Adrenal gland (tissue), 12 donors: ENCODE measurements around the gene NEK9. TPM values are rescaled to one million over a fixed set of nuclear protein-coding genes. Genes with fewer than 3 reads are reported as not detected.
A peak's percentile ranks its signal among the peaks of the same experiment; 100 is the strongest.
"Not testable (repeated sequence)": the region's sequence is repeated elsewhere in the genome, so short reads cannot be mapped to it uniquely, and the experiment has no call there.

ENCODE experiments used
- DNase-seq, 7 donors: peaks; one replicate each; pipeline ENCODE4 v3.0.0-alpha.2; 2019 to 2020
- H3K27ac ChIP-seq, 5 donors: fragments of 200-600 bp; sonication (generic) in 4 of 5; 1 replicate in 3 of 5; 2 replicates in 2 of 5; pipeline versions ENCODE4 v1.5.1 to v1.8.0; 2016 to 2020; ENCODE audit warnings: mild to moderate bottlenecking in 1 of 5
- H3K27me3 ChIP-seq: fragments of 200-600 bp; 2 replicates; pipeline ENCODE4 v1.8.0; 2021
- H3K36me3 ChIP-seq, 2 donors: fragments of 200-600 bp; replicated peaks in 1 of 2; 1 replicate in 1 of 2; 2 replicates in 1 of 2; pipeline versions ENCODE4 v1.5.1 to v1.8.0; 2018 to 2022
- H3K4me1 ChIP-seq, 2 donors: fragments of 200-600 bp; replicated peaks in 1 of 2; 1 replicate in 1 of 2; 2 replicates in 1 of 2; pipeline versions ENCODE4 v1.5.1 to v1.8.0; 2018 to 2021
- H3K4me3 ChIP-seq, 4 donors: fragments of 200-600 bp; sonication (generic) in 3 of 4; one replicate each; pipeline ENCODE4 v1.5.1; 2016 to 2018
- H3K9me3 ChIP-seq, 3 donors: fragments of 200-600 bp; sonication (generic) in 1 of 3; replicated peaks in 1 of 3; 1 replicate in 2 of 3; 2 replicates in 1 of 3; pipeline versions ENCODE4 v1.5.1 to v1.8.0; 2016 to 2021
- POLR2A ChIP-seq, 2 donors: fragments of 450-650 bp; IDR thresholded peaks; one replicate each; pipeline ENCODE4 v1.6.1; 2017; ENCODE audit warnings: antibody characterized with exemption in 2 of 2, mild to moderate bottlenecking in 2 of 2, moderate library complexity in 1 of 2
- WGBS, 4 donors: extraction: QIAGEN DNeasy Blood & Tissue Kit in 2 of 4; methylation state at CpG; one replicate each; pipeline versions ENCODE4 v1.1.5 to v1.1.7; 2013 to 2017; 5-methylcytosine and 5-hydroxymethylcytosine counted together
- intact Hi-C, 2 donors: fragments of 100-400 bp; cut with DNase I; formaldehyde crosslinking; loops; one replicate each; pipeline versions ENCODE4 v1.14.1 to v1.15.0; 2022 to 2023
- polyA plus RNA-seq, 3 donors: library from polyadenylated mRNA; stranded (reverse); fragments of 200-250 nt in 2 of 3; fragments of 350-450 nt in 1 of 3; fragmentation: Illumina TruSeq in 1 of 3; extraction: RNeasy Lipid Tissue Mini Kit (QIAGEN cat#74804) in 1 of 3; gene quantifications; one replicate each; pipeline ENCODE4 v1.2.3, GENCODE V29; 2013 to 2014
- total RNA-seq, 9 donors: library from RNA; depleted of rRNA in 4 of 9; stranded (reverse); fragments of >200 nt in 4 of 9; fragments of 120-200 nt in 1 of 9; fragmentation: NEBNext Ultra II Directional in 1 of 9; extraction: Animal tissue kit (Norgen Biotek cat#: 25700) in 1 of 9; gene quantifications; one replicate each; pipeline versions ENCODE4 v1.1.0 to v1.2.4, GENCODE V29; 2013 to 2023
- TF ChIP-seq, protein P1 (sequence below), 6 experiments: fragments of 450-650 bp in 4 of 6; fragments of 200-600 bp in 2 of 6; sonication (generic) in 1 of 6; IDR thresholded peaks; 1 replicate in 5 of 6; 2 replicates in 1 of 6; pipeline versions ENCODE4 v1.5.1 to v1.8.0; 2016 to 2021; ENCODE audit warnings: antibody characterized with exemption in 6 of 6, mild to moderate bottlenecking in 2 of 6, moderate library complexity in 1 of 6
- donor health status: healthy with polysubstance abuse.
- donor health status: Bipolar disorder and iron deficiency.
- donor health status: DM: yes; HTN: yes; CAD: no.
- donor health status: DM: no; HTN: no; CAD: no.
- donor health status: DM: no; HTN: no; CAD: no.
- donor health status: DM: yes; HTN: yes; CAD: no.

Gene NEK9
- total and polyA plus RNA-seq, 12 donors, result 39.2 to 165 (median 75.5) TPM

DNA sequence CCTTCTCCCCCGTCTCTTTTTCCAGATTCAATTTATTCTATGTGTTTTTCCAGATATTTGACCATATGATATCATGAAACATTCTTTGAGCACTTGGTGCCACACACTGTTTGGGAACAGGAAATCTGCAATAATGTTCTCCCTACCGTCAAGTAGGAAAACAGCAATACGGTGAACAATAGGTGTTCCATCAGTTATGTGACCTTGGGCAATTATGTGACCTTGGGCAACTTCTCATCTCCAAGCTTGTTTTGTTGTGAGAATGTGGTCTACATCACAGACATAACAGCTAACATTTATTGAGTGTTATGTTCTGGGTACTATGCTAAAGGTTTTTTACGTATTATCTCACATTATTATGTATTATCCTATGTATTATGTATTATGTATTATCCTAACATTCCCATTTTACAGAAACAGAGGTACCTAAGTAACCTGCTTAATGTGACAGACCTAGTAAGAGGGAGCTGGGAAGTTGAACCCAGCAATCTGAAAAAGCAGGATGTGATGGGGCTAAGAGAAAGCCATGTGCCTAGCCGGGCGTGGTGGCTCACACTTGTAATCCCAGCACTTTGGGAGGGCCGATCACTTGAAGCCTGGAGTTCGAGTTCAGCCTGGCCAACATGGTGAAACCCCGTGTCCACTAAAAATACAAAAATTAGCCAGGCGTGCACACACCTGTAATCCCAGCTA, 1.2 kb upstream of the NEK9 start:
- no peaks in the 10 kb centered on the region for H3K27me3 ChIP-seq
- H3K27ac ChIP-seq, result peak overlapping the region in 4 of 5 donors; percentile 87 to 96 (median 94)
- no peak for TF ChIP-seq POLR2A (IDR thresholded peaks at IDR 0.05)
- TF ChIP-seq, protein P1, sequence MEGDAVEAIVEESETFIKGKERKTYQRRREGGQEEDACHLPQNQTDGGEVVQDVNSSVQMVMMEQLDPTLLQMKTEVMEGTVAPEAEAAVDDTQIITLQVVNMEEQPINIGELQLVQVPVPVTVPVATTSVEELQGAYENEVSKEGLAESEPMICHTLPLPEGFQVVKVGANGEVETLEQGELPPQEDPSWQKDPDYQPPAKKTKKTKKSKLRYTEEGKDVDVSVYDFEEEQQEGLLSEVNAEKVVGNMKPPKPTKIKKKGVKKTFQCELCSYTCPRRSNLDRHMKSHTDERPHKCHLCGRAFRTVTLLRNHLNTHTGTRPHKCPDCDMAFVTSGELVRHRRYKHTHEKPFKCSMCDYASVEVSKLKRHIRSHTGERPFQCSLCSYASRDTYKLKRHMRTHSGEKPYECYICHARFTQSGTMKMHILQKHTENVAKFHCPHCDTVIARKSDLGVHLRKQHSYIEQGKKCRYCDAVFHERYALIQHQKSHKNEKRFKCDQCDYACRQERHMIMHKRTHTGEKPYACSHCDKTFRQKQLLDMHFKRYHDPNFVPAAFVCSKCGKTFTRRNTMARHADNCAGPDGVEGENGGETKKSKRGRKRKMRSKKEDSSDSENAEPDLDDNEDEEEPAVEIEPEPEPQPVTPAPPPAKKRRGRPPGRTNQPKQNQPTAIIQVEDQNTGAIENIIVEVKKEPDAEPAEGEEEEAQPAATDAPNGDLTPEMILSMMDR (IDR thresholded peaks at IDR 0.05), result no peak
- WGBS, 4 donors, result 54 to 70% (median 65%) methylated on average over 10 of the region's 10 CpGs
- H3K9me3 ChIP-seq, result no peaks in the 10 kb centered on the region
- intact Hi-C loops, result no loop called here
- DNase-seq, result no peak
- peaks cover 11 to 43% of the 10 kb centered on the region in 2 donors for H3K4me1 ChIP-seq
- peak overlapping the region in 2 of 4 donors; percentile 61 to 84 for H3K4me3 ChIP-seq
- H3K36me3 ChIP-seq, result no peaks in the 10 kb centered on the region

GRCh38 chr14:75127474-75127820, 599 bp upstream of the NEK9 start:
- 12 to 28% (median 21%) methylated on average over 15 to 16 of the region's 16 CpGs for WGBS, 4 donors
- H3K36me3 ChIP-seq, intact Hi-C loops, H3K27me3 ChIP-seq, H3K9me3 ChIP-seq: not testable (repeated sequence)
- peak overlapping the region; percentile 87 to 96 (median 93) for H3K27ac ChIP-seq
- peak in 2 of 7 donors; percentile 29 to 39 for DNase-seq
- peak overlapping the region; percentile 37 to 84 (median 55) for H3K4me3 ChIP-seq
- H3K4me1 ChIP-seq, result peaks cover 11 to 43% of the 10 kb centered on the region in 2 donors

DNA sequence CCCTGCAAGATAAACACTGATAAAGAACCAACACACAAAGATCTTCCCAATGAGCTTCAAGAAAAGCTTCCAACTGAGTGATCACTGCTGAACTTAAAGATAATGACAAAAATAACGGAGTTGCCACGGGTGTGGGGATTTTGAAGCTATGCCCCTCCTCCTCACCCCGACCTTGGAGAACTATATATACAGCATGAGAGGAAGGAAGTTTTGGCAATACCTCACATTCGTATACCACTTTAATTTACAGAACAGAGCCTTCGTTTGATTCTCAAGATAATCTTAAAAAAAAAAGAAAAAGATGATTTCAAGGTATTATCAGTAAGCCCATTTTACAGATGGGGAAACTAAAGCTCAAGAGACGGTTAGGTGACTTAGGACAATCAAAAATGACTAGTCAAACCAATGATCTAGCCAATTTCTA, 715 bp downstream of the NEK9 start:
- TF ChIP-seq POLR2A (IDR thresholded peaks at IDR 0.05), result no peak
- TF ChIP-seq, protein P1 (IDR thresholded peaks at IDR 0.05), result no peak
- Histone ChIP-seq H3K27ac (peak overlapping the region in 4 of 5 donors; percentile 89 to 96 (median 94)), H3K4me3 (peak overlapping the region in 3 of 4 donors; percentile 37 to 84 (median 61)), H3K4me1 (peaks cover 11 to 43% of the 10 kb centered on the region in 2 donors), H3K36me3 (peaks cover 0 to 7% of the 10 kb centered on the region in 2 donors), H3K9me3 (no peaks in the 10 kb centered on the region), H3K27me3 (no peaks in the 10 kb centered on the region)
- 1 to 6% (median 2%) methylated on average over 6 of the region's 6 CpGs for WGBS, 4 donors
- no peak for DNase-seq
- intact Hi-C loops, result no loop called here

DNA sequence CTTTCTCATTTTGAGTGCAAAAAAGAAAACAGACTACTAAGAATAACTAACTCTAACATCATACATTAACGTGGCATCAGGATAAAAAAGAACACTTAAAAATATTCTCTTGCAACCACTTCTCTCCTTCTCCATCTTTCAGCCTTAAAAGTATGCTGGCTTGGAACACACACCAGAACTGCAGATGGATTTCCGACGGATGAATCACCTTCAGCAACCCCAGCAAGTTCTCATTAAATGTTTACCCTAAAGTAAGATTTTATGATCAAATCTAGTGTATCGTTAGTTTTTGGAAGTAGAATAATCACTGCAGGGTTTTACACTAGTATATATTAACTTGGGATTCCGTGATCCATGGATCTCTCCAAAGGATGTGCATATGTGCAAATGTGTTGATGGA, 1.2 kb downstream of the NEK9 start:
- Histone ChIP-seq H3K4me3 (peak overlapping the region in 1 of 4 donors; percentile 84), H3K27me3 (no peaks in the 10 kb centered on the region), H3K4me1 (peaks cover 11 to 44% of the 10 kb centered on the region in 2 donors), H3K27ac (peak overlapping the region in 2 of 5 donors; percentile 51 to 94), H3K9me3 (no peaks in the 10 kb centered on the region), H3K36me3 (peaks cover 0 to 12% of the 10 kb centered on the region in 2 donors)
- intact Hi-C loops, result no loop called here
- 39 to 67% (median 59%) methylated on average over 5 of the region's 5 CpGs for WGBS, 4 donors
- no peak for DNase-seq
- TF ChIP-seq, protein P1 (IDR thresholded peaks at IDR 0.05), result no peak
- TF ChIP-seq POLR2A (IDR thresholded peaks at IDR 0.05), result no peak

DNA sequence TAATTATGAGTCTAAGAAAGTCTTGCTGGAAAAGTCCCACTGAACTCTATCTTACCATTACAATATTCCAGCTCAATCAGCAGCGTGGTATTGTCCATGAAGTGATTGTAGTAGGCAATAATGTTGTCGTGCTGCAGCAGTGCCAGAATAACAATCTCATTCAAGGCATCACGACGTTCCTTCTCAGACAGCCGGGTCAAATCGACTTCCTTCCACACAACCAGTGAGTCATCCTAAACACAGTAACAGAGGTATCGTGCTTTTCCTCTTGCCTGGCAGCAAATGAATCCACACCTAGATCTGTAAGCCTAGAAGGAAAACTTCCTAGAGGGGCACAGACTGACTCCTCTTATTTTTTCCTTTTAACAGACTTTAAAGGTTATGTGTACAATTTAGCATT, 2.9 kb downstream of the NEK9 start:
- TF ChIP-seq, protein P1 (IDR thresholded peaks at IDR 0.05), result no peak
- TF ChIP-seq POLR2A (IDR thresholded peaks at IDR 0.05), result no peak

More for the DNA sequence above, 2.9 kb downstream of the NEK9 start:
- H3K27me3 ChIP-seq, result no peaks in the 10 kb centered on the region
- WGBS, 4 donors, result 17 to 23% (median 19%) methylated on average over 7 of the region's 7 CpGs
- H3K4me3 ChIP-seq, result no peak overlapping the region
- H3K36me3 ChIP-seq, result peaks cover 0 to 28% of the 10 kb centered on the region in 2 donors
- DNase-seq, result peak in 6 of 7 donors; percentile 48 to 74 (median 59)
- H3K27ac ChIP-seq, result peak overlapping the region in 3 of 5 donors; percentile 13 to 59 (median 26)
- H3K9me3 ChIP-seq, result no peaks in the 10 kb centered on the region
- intact Hi-C loops, result no loop called here
- H3K4me1 ChIP-seq, result peaks cover 11 to 46% of the 10 kb centered on the region in 2 donors
